ENCODE measurements around the gene ALDH1A1.

DNA sequence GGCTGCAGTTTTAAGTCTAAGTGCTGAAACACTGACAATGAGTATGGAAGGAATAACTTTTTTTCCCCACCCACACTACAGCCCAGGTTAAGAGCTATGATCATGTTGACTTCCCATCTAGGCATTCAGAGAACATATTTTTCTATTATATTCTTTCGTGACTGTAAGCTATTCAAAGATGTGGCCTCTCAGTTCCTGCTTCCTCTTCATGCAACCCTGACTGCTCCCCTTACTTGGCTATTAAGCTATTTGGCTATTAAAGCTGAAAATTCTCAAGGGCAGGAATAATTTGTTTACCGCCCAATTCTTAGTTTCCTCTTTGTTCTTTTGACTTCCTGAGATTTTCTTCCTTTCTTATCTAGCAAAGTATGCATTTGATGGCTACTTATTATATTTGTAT is 18.6 kb upstream of the ALDH1A1 start:
- TF ChIP-seq POLR2AphosphoS5 (IDR thresholded peaks at IDR 0.05; ENCODE audit: borderline replicate concordance, low read depth, low read length) (no peak), EZH2 (IDR thresholded peaks at IDR 0.05) (no peak), FOXP2 (optimal IDR thresholded peaks at IDR 0.05; ENCODE audit: control extremely low read depth, extremely low read length, insufficient read depth) (no peak)

All from SK-N-MC (cell line).